ENCODE results near the gene GRIP2.

GRCh38 chr3:14461006-14461747, 79.0 kb downstream of the GRIP2 start:
- TF ChIP-seq CTCF (IDR thresholded peaks at IDR 0.05; ENCODE audit: low read length) (no peak), EZH2 (IDR thresholded peaks at IDR 0.05; ENCODE audit: borderline replicate concordance, low read length) (no peak)

All from OCI-LY1 (cell line).